OCI-LY3 (cell line): ENCODE measurements around the gene MOSPD3.

Experiments
- CTCF ChIP-seq: fragments of 200-600, 300-600 bp; sonication (generic); IDR thresholded peaks from 2 replicates; pipeline ENCODE4 v1.5.1; 2014; ENCODE audit warnings: antibody characterized with exemption, low read length, low read depth
- EZH2phosphoT487 ChIP-seq: fragments of 200-600 bp; shearing (Covaris generic); IDR thresholded peaks from 2 replicates; pipeline ENCODE4 v1.6.1; 2018; ENCODE audit warnings: antibody characterized with exemption, mixed run types, low read depth

GRCh38 chr7:100582041-100582579 is 30.2 kb upstream of the MOSPD3 start:
- TF ChIP-seq CTCF (no peak), EZH2phosphoT487 (no peak)
